ENCODE results near the gene RNF34.
A peak's percentile ranks its signal among the peaks of the same experiment; 100 is the strongest.

The RNF34 gene

GRCh38 chr12:121391619-121392324, 8.1 kb upstream of the RNF34 start:
- DNase-seq = no peak

GRCh38 chr12:121392325-121392716, 7.6 kb upstream of the RNF34 start:
- no peak for DNase-seq

GRCh38 chr12:121397521-121397920, 2.4 kb upstream of the RNF34 start:
- DNase-seq = no peak

GRCh38 chr12:121398355-121398754, 1.6 kb upstream of the RNF34 start:
- DNase-seq = no peak

DNA sequence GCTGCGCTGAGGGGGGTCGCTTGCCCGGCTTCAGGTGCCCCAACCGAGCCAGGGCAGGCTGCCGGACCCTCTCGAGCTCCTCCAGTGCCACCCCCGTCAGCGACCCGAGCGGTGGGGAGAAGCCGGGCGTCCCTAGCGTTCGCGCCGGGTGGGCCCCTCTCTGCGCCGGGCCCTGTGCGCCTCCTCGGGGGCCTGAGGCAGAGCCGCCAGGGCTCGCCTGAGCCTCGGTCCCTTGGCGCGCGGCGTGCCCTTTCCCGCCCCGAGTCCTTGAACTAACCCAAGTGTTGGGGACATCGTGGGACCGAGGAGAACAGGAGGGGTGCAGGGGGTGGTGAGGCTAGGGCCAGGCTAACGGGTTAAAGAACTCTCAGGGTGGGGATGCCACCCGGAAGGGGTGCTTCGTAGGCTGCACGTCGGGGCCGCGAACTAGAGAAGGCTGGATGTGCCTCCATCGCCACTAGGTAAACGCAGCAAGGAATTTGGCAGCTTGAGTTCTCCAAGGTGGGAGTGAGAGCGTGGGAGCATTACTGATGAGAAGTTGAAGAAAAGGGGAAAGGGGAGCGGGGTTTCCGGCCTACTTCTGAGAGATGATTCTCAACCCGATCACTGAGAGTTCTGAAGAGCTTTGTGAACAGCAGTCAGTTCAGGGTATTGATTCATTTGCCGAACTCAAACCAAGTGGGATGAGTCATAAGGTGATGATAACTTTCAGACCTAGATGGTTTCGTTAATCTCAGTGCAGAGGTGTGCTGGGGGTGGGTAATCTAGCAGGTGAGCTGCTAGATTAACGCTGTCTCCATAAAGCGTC, 618 bp downstream of the RNF34 start:
- DNase-seq = peak; percentile 60

DNA sequence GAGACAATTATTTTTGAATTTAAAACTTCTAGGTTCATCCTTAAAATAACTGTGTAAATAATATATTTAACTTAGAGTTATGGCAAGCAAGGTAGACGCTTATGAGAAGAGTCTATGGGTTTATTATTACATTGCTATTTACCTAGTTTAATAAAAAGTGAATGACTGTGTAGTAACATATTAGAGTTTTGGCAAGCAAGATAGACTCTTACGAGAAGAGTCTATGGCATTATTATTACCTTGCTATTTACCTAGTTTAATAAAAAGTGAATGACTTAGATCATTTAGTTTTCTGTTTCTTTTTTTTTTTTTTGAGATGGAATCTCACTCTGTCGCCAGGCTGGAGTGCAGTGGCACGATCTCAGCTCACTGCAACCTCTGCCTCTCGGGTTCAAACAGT, 3.8 kb downstream of the RNF34 start:
- no peak for DNase-seq

DNA sequence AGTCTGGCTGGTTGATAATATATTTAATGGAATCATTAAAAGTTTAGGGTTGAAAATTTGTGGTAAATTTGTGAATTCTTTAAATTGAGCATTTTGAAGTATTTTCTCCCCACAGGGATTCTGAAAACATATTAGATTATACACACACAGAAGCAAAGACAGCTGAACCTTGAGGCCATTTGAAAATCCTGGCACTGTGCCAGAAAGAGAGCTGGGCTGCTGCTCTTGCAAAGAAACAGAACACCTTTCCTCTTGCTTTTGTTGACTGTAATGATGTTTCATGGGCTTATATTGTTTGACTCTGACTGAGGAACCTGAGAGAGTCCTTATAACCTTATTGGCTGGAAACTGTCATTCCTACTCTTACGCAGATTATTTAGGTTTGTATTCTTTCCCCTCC, 4.8 kb downstream of the RNF34 start:
- peak; percentile 97 for DNase-seq

GRCh38 chr12:121405211-121405610, 5.3 kb downstream of the RNF34 start:
- no peak for DNase-seq

GRCh38 chr12:121413917-121414316, 14.0 kb downstream of the RNF34 start:
- DNase-seq = no peak

DNA sequence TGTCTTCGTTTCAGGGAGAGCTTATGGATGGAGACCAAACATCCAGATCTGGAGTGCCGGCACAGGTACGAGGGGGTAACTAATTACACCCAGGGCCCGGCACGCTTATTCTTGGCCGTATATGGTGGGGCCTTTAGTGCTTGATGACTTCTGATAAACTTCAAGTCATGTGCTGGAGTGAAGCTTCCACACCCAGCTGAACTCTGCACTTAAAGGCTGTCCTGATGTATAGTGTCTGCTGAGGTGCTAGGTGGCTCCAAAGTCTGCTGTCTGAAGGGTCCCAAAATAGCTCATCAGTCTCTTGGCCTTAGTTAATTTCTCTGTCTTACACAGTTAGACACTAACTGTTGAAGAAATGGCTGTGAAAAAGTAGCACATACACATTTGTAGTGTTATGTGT, 17.9 kb downstream of the RNF34 start:
- no peak for DNase-seq

DNA sequence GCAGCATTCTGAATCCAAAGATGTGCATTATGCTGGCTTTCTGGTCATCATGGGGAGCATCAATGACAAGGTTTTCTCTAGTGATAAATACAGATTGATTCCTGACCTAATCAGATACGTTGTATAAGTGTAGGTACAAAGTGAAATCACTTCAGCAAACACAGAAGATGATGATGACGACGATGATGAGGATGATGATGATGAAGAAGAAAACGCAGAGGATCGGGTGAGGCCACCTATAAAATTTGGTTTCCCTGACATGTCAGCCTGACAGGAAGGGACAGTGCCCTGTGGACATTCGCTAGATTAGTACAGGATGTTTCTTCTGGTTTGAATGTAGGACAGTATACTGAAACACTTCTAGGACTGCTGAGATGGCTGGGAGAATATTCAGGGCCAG, 20.2 kb downstream of the RNF34 start:
- DNase-seq = no peak

DNA sequence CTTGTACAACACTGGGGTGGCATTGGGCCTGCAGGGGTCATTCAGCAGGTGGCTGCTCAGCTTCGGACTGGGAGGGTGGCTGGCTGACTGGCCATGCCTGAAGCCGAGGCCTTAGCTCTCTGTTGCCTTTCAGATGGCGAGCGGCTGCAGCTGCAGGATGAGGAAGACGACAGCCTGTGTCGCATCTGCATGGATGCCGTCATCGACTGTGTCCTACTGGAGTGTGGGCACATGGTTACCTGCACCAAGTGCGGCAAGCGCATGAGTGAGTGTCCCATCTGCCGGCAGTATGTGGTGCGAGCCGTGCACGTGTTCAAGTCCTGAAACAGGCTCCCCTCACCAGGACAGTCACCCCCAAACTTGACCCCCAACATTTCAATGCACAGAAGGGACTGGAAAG, 23.3 kb downstream of the RNF34 start:
- no peak for DNase-seq

DNA sequence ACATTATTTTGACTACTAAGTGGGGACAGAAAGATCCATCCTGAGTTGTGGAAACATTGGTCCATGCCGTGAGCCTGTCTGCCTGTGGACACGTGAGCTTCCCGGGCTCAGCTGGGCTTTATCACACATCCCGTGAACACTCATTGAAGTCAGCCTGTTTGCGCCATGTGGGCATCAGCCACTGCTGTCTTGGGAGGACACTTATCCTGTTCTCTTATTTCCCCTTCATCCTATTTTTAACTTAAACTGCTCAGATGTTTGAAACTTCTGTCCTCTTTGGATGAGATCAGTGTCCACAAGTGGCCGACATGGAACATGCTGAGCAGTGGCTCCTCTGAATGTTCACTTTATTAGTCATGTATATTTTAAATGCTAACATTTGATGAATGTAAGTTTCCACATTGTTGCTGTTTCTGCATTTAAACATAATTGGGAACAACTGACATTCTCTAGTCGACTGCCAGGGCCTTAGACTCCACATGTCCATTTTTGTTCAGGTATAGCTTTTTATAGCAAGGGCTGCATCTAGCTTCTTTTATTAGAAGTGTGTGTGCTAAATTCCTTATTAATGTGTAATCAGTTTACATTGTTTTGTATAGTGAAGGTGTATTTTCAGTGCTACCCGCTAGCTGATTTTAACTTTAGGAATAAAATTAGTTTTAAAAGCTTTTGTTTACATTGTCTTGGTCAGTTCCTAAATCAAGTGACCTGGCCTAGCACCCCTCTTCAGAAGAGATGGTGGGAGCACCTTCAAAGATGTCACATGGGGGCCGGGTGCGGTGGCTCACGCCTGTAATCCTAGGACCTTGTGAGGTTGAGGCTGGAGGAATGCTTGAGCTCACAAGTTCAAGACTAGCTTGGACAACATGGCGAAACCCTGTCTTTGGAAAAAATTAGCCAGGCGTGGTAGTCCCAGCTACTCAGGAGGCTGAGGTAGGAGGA, 24.0 kb downstream of the RNF34 start:
- no peak for DNase-seq

- no peak for DNase-seq
Observed at GRCh38 chr12:121424624-121424975, 24.7 kb downstream of the RNF34 start.

DNA sequence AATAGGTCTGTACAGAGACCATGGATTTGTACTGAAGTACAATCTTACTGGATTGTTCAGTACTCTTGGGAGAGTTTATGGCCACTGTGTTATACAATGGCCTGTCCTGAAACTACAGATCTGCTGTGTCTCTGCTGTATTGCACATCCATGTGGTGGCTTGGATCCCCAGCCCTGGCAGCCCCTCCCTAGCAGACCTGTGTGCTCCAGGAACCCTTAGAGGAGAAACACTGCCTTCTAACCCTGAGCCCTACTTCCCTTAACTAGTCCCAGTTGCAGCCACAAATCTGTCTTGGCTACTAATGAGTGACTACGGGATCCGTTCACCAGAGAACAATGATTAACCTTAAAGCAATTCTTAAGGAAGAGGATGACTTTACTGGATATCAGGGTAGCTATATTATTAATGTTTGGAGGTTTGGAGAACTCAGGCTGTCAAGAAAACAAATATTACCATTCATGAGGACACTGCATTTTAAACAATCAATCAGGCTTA, 27.7 kb downstream of the RNF34 start:
- no peak for DNase-seq

GRCh38 chr12:121428883-121429282, 29.0 kb downstream of the RNF34 start:
- DNase-seq = no peak

GRCh38 chr12:121430833-121431415, 31.0 kb downstream of the RNF34 start:
- DNase-seq = no peak

DNA sequence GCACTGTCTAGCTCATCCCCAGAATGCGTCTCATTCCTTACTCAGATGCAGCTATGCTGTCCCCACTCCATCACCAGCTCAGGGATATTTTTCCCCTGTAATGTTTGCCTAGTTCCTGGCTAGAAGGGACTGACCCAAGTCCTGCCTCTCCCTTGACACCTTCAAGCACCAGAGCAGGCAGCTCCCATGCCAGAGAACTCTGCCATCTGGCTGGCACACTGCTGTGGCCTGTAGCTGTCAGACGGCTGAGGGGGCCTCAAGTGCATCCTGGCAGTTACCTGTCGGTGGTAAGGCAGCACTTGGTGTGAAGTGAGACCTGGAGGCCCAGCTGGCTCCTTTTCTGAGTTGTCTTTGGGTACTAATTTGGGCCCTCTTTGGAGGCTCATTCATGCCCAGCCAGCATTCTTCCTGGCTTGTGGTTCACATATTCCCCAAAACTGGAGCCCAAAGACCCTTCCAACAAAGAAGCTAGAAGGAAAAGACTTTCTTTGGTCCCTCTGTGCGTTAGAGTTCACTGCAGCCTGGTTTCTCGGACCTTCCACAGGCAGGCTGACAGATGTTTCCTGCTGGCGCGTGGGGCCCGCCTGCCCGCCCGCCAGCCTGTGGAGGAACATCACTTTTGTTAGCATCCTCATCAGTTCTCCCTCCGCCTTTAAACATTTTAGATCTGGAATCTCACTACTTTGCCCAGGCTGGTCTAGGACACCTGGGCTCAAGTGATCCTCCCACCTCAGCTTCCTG, 33.0 kb downstream of the RNF34 start:
- no peak for DNase-seq

DNA sequence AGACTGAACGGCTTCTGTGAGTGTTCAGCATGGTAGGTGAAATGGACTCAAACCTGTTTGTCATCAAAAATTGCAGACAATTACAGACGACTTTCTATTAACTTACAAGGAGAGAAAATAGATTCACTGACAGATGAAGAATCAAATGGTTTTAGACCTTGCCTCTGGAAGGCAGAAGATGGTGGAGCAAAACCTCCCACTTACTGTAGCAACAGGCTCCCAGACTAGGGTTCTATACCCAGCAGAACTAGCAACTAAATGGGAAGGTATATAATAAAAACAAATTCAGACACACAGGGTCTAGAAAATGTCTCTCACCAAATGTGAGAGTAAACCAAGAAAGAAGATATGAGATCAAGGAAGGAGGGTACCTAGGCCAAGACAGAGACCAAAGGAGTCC, 36.8 kb downstream of the RNF34 start:
- no peak for DNase-seq

DNA sequence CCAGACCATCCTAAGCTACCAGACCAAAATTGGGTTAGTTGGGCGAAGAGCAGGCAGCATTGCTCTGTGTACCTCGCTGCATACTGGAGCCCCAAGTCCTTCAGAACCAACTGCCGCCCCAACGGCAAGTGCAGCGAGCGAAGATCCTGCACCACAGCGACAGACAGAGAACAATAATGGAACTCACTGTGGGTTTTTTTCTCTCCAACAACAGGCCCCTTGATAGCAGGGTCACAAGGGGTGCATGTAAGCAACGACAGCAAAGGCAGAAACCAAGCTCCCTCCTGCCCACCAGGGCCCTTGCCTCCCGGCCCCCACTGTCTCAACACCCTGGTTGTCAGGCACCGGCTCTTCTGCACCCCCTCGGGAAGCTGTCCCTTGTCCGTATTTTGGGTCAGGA, 39.0 kb downstream of the RNF34 start:
- DNase-seq = no peak

DNA sequence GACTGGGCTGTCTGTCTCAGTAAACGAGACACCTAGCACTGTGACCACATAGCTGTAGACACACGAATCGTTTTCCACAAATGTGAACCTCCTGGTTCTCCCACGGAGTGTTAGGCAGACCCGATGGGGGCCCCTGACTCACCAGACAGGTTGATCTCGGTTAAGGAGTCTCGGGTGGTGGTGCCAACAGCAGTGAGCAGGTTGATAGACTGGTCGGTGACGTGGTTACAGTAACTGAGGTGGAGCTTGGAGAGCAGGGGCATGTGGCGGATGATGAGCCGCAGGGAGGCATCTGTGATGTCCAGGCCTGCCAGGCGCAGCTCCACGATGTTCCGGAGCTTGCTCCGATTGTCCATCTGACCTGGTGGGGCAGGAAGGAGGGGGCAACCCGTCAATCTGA, 39.8 kb downstream of the RNF34 start:
- no peak for DNase-seq

DNA sequence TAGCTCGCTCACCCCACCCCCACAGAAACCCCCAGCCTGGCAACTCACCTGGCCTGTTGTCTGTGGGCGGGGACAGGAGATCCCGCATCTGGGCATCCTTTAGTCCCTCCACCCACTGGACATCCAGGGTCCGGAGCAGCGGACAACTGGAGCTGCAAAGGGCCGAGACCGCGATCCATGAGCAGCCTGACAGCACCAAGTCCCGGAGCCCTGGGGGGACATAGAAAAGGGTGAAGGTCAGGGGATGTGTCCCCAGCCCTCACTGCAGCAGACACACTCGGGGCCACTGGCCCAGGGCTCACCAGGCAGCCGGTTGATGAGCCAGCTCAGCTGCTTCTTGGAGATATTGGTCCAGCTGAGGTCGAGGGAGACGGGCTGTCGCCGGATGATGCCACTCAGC, 40.9 kb downstream of the RNF34 start:
- no peak for DNase-seq

Measured in NCI-H510A treated with DMSO at 0.1 percent for 48 hours (cell line).